Measurements from ENCODE around the gene CLEC18C.

- TF ChIP-seq CTCF (IDR thresholded peaks at IDR 0.05) = no peak
- TF ChIP-seq POLR2A (IDR thresholded peaks at IDR 0.05; ENCODE audit: low read length) = no peak
- TF ChIP-seq JUN (IDR thresholded peaks at IDR 0.05) = no peak
- no peak for TF ChIP-seq PBX3 (IDR thresholded peaks at IDR 0.05)
- TF ChIP-seq HMGXB4 (CRISPR knock-in tag; IDR thresholded peaks at IDR 0.05; ENCODE audit: borderline replicate concordance) = no peak
- no peak for TF ChIP-seq ELK1 (IDR thresholded peaks at IDR 0.05; ENCODE audit: low read depth, low read length)
- no peak for TF ChIP-seq POLR2AphosphoS2 (conservative IDR thresholded peaks at IDR 0.05; ENCODE audit: low read length)
- no peak for TF ChIP-seq KDM1A (IDR thresholded peaks at IDR 0.05; ENCODE audit: low read depth)
- TF ChIP-seq USF2 (IDR thresholded peaks at IDR 0.05) = no peak
- TF ChIP-seq CEBPB (IDR thresholded peaks at IDR 0.05) = no peak
- TF ChIP-seq MAZ (IDR thresholded peaks at IDR 0.05; ENCODE audit: borderline replicate concordance, low read depth, low read length) = no peak
- no peak for TF ChIP-seq ZFP36 (IDR thresholded peaks at IDR 0.05; ENCODE audit: borderline replicate concordance, partially characterized antibody)
- no peak for TF ChIP-seq KDM5A (IDR thresholded peaks at IDR 0.05)
- TF ChIP-seq MAX (IDR thresholded peaks at IDR 0.05) = no peak
These were observed 10.0 kb upstream of the CLEC18C start for GRCh38 chr16:70163596-70163995.
